Smooth muscle cell (in vitro differentiated cells): ENCODE data around the gene DOCK4. TPM values are rescaled to one million over a fixed set of nuclear protein-coding genes. Genes with fewer than 3 reads are reported as not detected.

Experiments
- DNase-seq: peaks from one replicate; lab custom pipeline; 2025; ENCODE audit not compliant: unreplicated experiment; lab: John Stamatoyannopoulos, UW
- H2AFZ ChIP-seq: fragments of 200-600 bp; sonication (generic); 2 replicates; pipeline ENCODE4 v1.6.0; 2016; ENCODE audit warnings: antibody characterized with exemption, low read depth, mild to moderate bottlenecking
- H3F3A ChIP-seq: fragments of 200-600 bp; sonication (generic); 2 replicates; pipeline ENCODE4 v1.6.0; 2017; ENCODE audit warnings: antibody characterized with exemption, low read depth
- H3K27ac ChIP-seq: fragments of 200-600 bp; sonication (generic); 2 replicates; pipeline ENCODE4 v1.5.1; 2016; ENCODE audit warnings: low read depth, mild to moderate bottlenecking
- H3K27me3 ChIP-seq: fragments of 200-600 bp; sonication (generic); 2 replicates; pipeline ENCODE4 v1.6.1; 2016; ENCODE audit warnings: low read depth, mild to moderate bottlenecking
- H3K36me3 ChIP-seq: fragments of 200-600 bp; sonication (generic); 2 replicates; pipeline ENCODE4 v1.5.1; 2016; ENCODE audit warnings: low read depth
- H3K4me1 ChIP-seq: fragments of 200-600 bp; sonication (generic); 2 replicates; pipeline ENCODE4 v1.5.1; 2016; ENCODE audit warnings: low read depth
- H3K4me2 ChIP-seq: fragments of 200-600 bp; sonication (generic); 2 replicates; pipeline ENCODE4 v1.6.0; 2016; ENCODE audit warnings: mild to moderate bottlenecking
- H3K4me3 ChIP-seq: fragments of 200-600 bp; sonication (generic); 2 replicates; pipeline ENCODE4 v1.5.1; 2016; ENCODE audit warnings: mild to moderate bottlenecking
- H3K79me2 ChIP-seq: fragments of 200-600 bp; sonication (generic); 2 replicates; pipeline ENCODE4 v1.6.0; 2016; ENCODE audit warnings: low read depth, mild to moderate bottlenecking
- H3K9ac ChIP-seq: fragments of 200-600 bp; sonication (generic); 2 replicates; pipeline ENCODE4 v1.6.0; 2016; ENCODE audit warnings: low read depth
- H3K9me3 ChIP-seq: fragments of 200-600 bp; sonication (generic); replicated peaks from 2 replicates; pipeline ENCODE4 v1.5.1; 2016; ENCODE audit warnings: low read depth
- H4K20me1 ChIP-seq: fragments of 200-600 bp; sonication (generic); 2 replicates; pipeline ENCODE4 v1.6.0; 2016; ENCODE audit warnings: low read depth
- WGBS: methylation state at CpG from one replicate; pipeline ENCODE4 v1.1.7; 2016; ENCODE audit warnings: low lambda C conversion rate; 5-methylcytosine and 5-hydroxymethylcytosine counted together
- polyA plus RNA-seq: library from polyadenylated mRNA; unstranded; fragments of >200 nt; fragmentation: Nextera tagmentation; extraction: Ambion mirVana; gene quantifications from 2 replicates; pipeline ENCODE4 v1.2.1, GENCODE V29; 2016
- total RNA-seq: library from RNA; depleted of rRNA; stranded (reverse); fragments of >200 nt; gene quantifications from 2 replicates; pipeline ENCODE4 v1.2.3, GENCODE V29; 2014
- TF ChIP-seq, protein P1 (sequence below): fragments of 200-600 bp; sonication (generic); IDR thresholded peaks from 2 replicates; pipeline ENCODE4 v1.5.1; 2017; ENCODE audit warnings: borderline replicate concordance, mild to moderate bottlenecking, antibody characterized with exemption; ENCODE audit not compliant: insufficient read depth, poor library complexity, severe bottlenecking

The DOCK4 gene
- total and polyA plus RNA-seq, 2 experiments from 2014 or later, result 7.4 to 20.5 TPM

DNA sequence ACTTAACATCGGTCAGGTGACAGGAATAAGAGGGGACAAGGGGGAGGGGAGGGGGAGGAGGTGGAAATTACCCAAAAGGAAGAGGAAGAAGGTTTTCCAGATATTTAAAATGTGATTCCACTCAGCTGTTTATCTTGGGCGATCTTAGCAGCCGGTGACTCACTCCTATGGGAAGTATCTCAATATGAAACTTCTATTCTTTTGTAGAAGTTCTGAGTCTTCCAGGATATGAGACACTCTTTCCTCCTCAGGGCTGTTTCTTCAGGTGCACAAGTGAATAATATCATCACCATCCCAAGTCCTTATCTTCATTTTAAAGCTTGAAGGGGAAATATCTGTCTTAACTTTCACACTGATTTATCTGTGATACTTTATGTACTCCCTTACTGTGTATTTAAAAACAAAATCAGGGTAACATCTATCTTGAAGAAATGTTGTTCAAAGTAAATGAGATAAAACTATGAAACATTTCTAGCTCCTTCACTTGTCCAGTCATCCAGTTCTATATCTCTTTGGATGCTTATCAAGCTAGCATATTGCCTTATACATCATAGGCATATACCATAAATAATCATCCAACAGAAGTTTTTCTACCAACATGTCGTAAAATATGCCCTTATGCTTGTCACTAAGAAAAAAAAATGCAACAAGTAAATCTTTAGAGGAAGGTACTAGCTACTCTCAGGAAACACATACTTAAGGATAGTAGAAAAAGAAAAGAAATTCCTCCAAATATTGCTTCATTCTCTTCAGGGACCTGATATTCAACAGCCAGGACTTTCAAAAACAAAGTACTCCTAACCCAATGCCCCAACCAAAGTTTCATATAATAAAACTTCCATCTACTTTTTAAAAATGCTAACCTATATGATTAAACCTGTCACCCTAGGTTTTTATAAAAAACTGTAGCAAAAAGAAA lies 13.7 kb downstream of the DOCK4 start:
- Histone ChIP-seq H3K9ac (no peak overlapping the region), H3K9me3 (no peaks in the 10 kb centered on the region), H3K27ac (no peak overlapping the region), H2AFZ (no peak overlapping the region), H3F3A (no peaks in the 10 kb centered on the region), H3K4me3 (no peak overlapping the region), H3K4me1 (no peaks in the 10 kb centered on the region), H3K27me3 (no peaks in the 10 kb centered on the region), H3K79me2 (peaks cover 46% of the 10 kb centered on the region), H3K4me2 (no peak overlapping the region), H4K20me1 (peaks cover 37% of the 10 kb centered on the region), H3K36me3 (no peaks in the 10 kb centered on the region)
- WGBS, result 72% methylated on average over 4 of the region's 4 CpGs
- DNase-seq, result no peak
- TF ChIP-seq, protein P1, sequence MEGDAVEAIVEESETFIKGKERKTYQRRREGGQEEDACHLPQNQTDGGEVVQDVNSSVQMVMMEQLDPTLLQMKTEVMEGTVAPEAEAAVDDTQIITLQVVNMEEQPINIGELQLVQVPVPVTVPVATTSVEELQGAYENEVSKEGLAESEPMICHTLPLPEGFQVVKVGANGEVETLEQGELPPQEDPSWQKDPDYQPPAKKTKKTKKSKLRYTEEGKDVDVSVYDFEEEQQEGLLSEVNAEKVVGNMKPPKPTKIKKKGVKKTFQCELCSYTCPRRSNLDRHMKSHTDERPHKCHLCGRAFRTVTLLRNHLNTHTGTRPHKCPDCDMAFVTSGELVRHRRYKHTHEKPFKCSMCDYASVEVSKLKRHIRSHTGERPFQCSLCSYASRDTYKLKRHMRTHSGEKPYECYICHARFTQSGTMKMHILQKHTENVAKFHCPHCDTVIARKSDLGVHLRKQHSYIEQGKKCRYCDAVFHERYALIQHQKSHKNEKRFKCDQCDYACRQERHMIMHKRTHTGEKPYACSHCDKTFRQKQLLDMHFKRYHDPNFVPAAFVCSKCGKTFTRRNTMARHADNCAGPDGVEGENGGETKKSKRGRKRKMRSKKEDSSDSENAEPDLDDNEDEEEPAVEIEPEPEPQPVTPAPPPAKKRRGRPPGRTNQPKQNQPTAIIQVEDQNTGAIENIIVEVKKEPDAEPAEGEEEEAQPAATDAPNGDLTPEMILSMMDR, result no peak

- H3K4me2 ChIP-seq, result no peak overlapping the region
- no peaks in the 10 kb centered on the region for H3F3A ChIP-seq
- H4K20me1 ChIP-seq, result peaks cover 58% of the 10 kb centered on the region
- H3K4me1 ChIP-seq, result no peaks in the 10 kb centered on the region
- no peak overlapping the region for H2AFZ ChIP-seq
- H3K9ac ChIP-seq, result no peak overlapping the region
- no peaks in the 10 kb centered on the region for H3K36me3 ChIP-seq
- no peaks in the 10 kb centered on the region for H3K27me3 ChIP-seq
- peak overlapping the region; percentile 25 for H3K27ac ChIP-seq
- H3K79me2 ChIP-seq, result peaks cover 47% of the 10 kb centered on the region
- 74% methylated on average over 2 of the region's 2 CpGs for WGBS
- no peak overlapping the region for H3K4me3 ChIP-seq
- DNase-seq, result no peak
- no peaks in the 10 kb centered on the region for H3K9me3 ChIP-seq
- TF ChIP-seq, protein P1, result no peak
These were observed 16.1 kb downstream of the DOCK4 start for GRCh38 chr7:112190120-112190519.

DNA sequence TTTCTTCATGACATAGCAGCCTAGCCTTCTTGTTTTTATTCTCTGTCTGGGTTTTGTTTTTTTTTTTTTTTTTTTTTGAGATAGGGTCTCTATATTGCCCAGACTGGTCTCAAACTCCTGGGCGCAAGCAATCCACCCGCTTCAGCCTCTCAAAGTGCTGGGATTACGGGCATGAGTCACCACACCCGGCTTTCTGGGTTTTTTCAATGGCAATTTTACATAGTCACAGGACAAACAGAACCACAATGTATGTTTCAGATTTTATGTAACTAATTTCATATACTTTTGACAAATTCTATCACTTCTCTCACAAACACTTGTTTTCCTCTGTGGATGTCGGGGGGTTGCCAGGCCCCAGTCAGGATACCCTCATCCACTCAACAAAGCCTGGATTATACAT lies 16.5 kb downstream of the DOCK4 start:
- H4K20me1 ChIP-seq, result peaks cover 62% of the 10 kb centered on the region
- H3K4me1 ChIP-seq, result no peaks in the 10 kb centered on the region
- H3K27ac ChIP-seq, result peak overlapping the region; percentile 25
- H2AFZ ChIP-seq, result no peak overlapping the region
- no peak overlapping the region for H3K4me2 ChIP-seq
- H3K4me3 ChIP-seq, result no peak overlapping the region
- no peaks in the 10 kb centered on the region for H3F3A ChIP-seq
- no peaks in the 10 kb centered on the region for H3K9me3 ChIP-seq
- no peak for DNase-seq
- TF ChIP-seq, protein P1, result no peak
- no peak overlapping the region for H3K9ac ChIP-seq
- H3K36me3 ChIP-seq, result no peaks in the 10 kb centered on the region
- H3K79me2 ChIP-seq, result peaks cover 52% of the 10 kb centered on the region
- H3K27me3 ChIP-seq, result no peaks in the 10 kb centered on the region
- 23% methylated on average over 5 of the region's 5 CpGs for WGBS
